Muscle of arm (tissue), 12 donors: ENCODE data around the gene ANKRD6. TPM values are rescaled to one million over a fixed set of nuclear protein-coding genes. Genes with fewer than 3 reads are reported as not detected.

Experiments
- DNase-seq: peaks from one replicate; pipeline ENCODE4 v3.0.0-alpha.2; 2013
- polyA plus RNA-seq, 12 donors: library from polyadenylated mRNA; unstranded; fragments of 120-200 nt; gene quantifications; one replicate each; pipeline ENCODE4 v1.2.1, GENCODE V29; 2013; ENCODE audit not compliant: insufficient read length in 12 of 12

ANKRD6 gene
- polyA plus RNA-seq, 12 donors, result 4.2 to 22.3 (median 8.6) TPM; not detected in 1

- DNase-seq, result no peak
These were observed 34.5 kb downstream of the ANKRD6 start for GRCh38 chr6:89467437-89467836.

- DNase-seq, result no peak
These were observed 36.0 kb downstream of the ANKRD6 start for GRCh38 chr6:89468998-89469397.

GRCh38 chr6:89471287-89471867, 38.4 kb downstream of the ANKRD6 start:
- DNase-seq, result no peak

- no peak for DNase-seq
These were observed 42.1 kb downstream of the ANKRD6 start for GRCh38 chr6:89475101-89475500.

GRCh38 chr6:89475634-89476033, 42.7 kb downstream of the ANKRD6 start:
- no peak for DNase-seq

GRCh38 chr6:89479897-89480296, 46.9 kb downstream of the ANKRD6 start:
- no peak for DNase-seq

- no peak for DNase-seq
These were observed 48.7 kb downstream of the ANKRD6 start for GRCh38 chr6:89481695-89482094.

GRCh38 chr6:89482126-89482525, 49.2 kb downstream of the ANKRD6 start:
- DNase-seq, result peak; percentile 35

GRCh38 chr6:89483111-89483720, 50.3 kb downstream of the ANKRD6 start:
- no peak for DNase-seq

GRCh38 chr6:89485320-89485719, 52.4 kb downstream of the ANKRD6 start:
- no peak for DNase-seq

- no peak for DNase-seq
These were observed 54.9 kb downstream of the ANKRD6 start for GRCh38 chr6:89487864-89488263.

GRCh38 chr6:89488438-89488837, 55.5 kb downstream of the ANKRD6 start:
- DNase-seq, result no peak

GRCh38 chr6:89489078-89489477, 56.1 kb downstream of the ANKRD6 start:
- DNase-seq, result no peak

GRCh38 chr6:89492025-89492640, 59.2 kb downstream of the ANKRD6 start:
- no peak for DNase-seq

GRCh38 chr6:89494131-89494793, 61.3 kb downstream of the ANKRD6 start:
- no peak for DNase-seq

GRCh38 chr6:89495961-89496535, 63.1 kb downstream of the ANKRD6 start:
- no peak for DNase-seq

- DNase-seq, result no peak
These were observed 67.7 kb downstream of the ANKRD6 start for GRCh38 chr6:89500611-89501010.

- no peak for DNase-seq
These were observed 68.3 kb downstream of the ANKRD6 start for GRCh38 chr6:89501222-89501621.

GRCh38 chr6:89501753-89502152, 68.8 kb downstream of the ANKRD6 start:
- no peak for DNase-seq

- no peak for DNase-seq
These were observed 70.7 kb downstream of the ANKRD6 start for GRCh38 chr6:89503641-89504040.

- no peak for DNase-seq
These were observed 72.9 kb downstream of the ANKRD6 start for GRCh38 chr6:89505847-89506246.
